Raji (cell line): ENCODE data around the gene CDH13.

Source experiments
- POLR2A ChIP-seq: IDR thresholded peaks from 2 replicates; pipeline ENCODE4 v1.6.1; 2011; ENCODE audit warnings: low read depth, low read length, control low read depth; ENCODE audit not compliant: insufficient read depth

Gene CDH13

DNA sequence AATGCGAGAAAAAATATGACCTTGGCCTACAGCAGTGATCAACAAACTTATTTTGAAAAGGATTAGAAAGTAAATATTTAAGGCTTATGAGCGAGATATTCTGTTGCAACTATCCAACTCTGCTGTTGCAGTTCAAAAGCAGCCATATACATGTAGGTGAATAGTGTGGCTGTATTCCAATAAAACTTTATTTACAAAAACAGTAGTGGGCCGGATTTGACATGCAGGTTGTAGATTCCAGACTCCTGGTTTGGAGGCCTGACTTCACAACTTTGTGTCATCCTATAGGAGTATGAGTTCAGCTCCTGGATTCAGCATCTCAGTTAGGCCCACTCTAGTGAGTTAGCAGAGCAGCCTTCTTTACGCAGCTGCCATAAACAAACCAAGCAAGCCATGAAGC is 386.3 kb downstream of the CDH13 start:
- TF ChIP-seq POLR2A = no peak

GRCh38 chr16:83019963-83020362 is 393.2 kb downstream of the CDH13 start:
- no peak for TF ChIP-seq POLR2A

DNA sequence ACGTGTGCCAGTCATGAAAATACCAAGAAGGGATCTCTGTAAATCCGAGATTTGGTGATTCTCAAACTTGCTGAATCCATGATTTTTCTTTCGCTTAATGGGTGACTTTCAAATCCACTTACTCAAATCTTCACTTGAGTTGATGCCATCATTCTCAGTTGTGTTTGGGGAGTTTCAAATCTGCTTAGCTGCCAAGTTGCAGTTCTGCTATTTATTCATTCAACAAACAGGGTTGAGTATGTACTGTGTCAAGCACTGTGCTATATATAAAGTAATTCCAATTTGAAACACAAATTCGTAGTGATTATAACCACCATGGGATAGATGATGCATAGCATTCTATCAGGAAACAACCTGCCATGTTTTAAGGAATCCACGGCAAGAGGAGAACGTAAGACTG is 394.3 kb downstream of the CDH13 start:
- TF ChIP-seq POLR2A = no peak

GRCh38 chr16:83021746-83022145 is 395.0 kb downstream of the CDH13 start:
- TF ChIP-seq POLR2A = no peak

GRCh38 chr16:83023011-83023410 is 396.2 kb downstream of the CDH13 start:
- no peak for TF ChIP-seq POLR2A

DNA sequence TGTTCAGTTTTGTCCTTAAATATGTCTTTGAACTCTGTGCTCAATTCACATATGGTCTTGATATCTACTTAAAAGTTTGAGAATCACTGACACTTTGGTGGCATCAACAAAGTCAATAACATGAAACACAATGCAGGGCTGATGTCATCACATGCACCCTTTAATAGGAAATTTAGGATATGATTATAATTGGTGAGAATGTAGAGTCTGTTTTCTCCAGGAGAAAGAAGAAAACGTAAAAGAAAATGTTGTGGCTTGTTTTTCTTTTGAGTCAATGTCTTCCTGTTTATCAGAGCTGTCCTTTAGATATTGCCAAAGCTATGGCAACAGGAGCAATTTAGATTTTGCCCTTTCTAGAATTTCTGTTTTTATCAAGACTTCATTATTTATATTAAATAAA is 396.9 kb downstream of the CDH13 start:
- no peak for TF ChIP-seq POLR2A

DNA sequence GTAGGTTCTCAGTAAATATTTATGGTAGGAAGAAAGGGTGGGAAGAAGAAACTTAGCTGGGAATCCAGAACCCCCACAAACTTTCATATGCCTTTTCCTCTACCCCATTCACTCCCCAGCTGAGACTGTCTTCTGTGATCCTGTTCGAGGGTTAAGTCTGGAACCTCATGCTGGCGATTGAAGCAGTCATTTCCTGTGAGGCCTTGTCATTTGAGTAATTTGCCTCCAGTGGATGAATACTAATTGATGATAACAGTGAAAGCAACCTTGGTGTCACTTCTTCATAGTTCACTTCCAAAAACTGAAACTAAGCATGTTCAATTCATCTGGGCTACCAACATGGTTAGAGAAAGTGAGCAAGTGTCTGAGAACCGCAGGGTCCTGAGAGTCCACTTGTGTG is 401.2 kb downstream of the CDH13 start:
- no peak for TF ChIP-seq POLR2A

GRCh38 chr16:83029467-83029866 is 402.7 kb downstream of the CDH13 start:
- TF ChIP-seq POLR2A = no peak

DNA sequence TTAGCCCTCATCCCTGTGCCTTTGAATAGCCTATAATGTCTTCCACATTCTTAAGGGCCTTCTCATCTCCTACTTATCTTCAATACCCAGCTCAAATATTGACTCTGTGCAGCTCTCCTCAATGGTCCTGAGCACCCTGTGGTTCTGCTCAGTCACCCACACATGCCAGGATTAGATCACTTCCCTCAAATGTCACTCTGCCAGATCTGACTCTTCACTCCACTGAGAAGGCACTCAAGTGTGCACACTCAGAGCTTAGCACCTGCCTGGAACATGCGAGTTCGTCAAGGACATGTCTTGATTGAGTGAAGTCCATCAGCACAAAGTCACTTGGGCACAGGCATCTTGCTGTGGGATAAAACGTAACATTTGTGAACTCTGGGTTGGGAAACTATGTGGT is 404.8 kb downstream of the CDH13 start:
- no peak for TF ChIP-seq POLR2A

DNA sequence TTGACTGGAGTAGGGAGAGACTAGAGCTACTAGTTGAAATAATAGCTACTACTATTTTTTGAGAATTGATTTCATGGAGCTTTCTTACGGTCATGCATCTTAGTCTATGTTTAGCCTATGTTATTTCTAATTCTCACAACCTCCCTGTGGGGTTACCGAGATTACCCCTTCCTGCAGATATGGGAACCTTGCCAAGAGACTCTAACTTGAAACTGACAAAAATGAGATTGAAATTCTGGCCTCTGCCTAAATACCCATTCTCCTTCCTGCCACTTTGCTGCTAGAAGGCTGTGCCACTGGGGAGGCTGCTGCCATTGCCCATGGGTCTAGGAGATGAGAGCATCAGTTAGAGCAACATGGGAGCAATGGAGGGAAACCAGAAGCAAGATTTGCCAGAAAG is 410.3 kb downstream of the CDH13 start:
- no peak for TF ChIP-seq POLR2A

- no peak for TF ChIP-seq POLR2A
These were observed 411.1 kb downstream of the CDH13 start for GRCh38 chr16:83037884-83038283.

- no peak for TF ChIP-seq POLR2A
These were observed 413.4 kb downstream of the CDH13 start for GRCh38 chr16:83040174-83040573.

- no peak for TF ChIP-seq POLR2A
These were observed 417.8 kb downstream of the CDH13 start for GRCh38 chr16:83044589-83044988.

DNA sequence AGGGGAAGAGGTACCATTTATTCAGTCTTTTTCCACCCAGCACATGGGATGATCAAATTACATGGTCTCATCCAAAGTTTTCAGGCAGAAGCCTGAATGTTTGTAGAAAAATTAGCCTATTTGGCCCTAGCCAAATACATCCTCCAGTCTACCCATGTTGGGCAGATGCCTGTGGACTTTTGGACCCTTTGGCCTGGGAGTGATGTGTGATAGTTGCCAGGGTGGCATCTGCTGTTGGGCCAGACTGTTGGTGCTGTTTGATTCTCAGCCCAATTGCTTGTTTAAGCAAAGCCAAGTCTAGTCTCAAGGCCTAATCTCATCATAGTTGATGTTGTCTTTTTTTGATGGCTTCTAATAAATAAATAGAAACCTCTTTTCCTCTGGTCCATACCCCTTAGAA is 419.0 kb downstream of the CDH13 start:
- TF ChIP-seq POLR2A = no peak

GRCh38 chr16:83046664-83047063 is 419.9 kb downstream of the CDH13 start:
- no peak for TF ChIP-seq POLR2A

- TF ChIP-seq POLR2A = no peak
These were observed 424.7 kb downstream of the CDH13 start for GRCh38 chr16:83051451-83051850.

GRCh38 chr16:83054283-83054682 is 427.5 kb downstream of the CDH13 start:
- no peak for TF ChIP-seq POLR2A

DNA sequence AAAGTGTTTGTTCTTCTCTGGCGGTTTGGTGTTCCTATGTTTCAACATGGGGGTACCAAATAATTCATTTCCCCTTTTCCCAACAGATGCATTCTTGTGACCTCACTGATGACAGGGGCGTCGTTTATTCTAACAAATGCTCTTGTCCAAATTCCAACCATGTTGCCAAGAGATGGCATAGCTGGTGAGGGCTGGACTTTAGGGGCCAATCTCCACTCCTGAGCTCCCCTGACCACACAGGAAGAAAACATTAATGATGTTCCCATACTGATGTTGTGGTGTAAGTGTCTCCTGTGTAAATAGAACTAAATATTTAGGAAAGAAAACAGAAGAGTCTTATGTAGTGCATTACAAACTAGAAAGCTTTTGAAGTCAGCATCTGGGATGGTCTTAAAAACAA is 431.6 kb downstream of the CDH13 start:
- TF ChIP-seq POLR2A = no peak

DNA sequence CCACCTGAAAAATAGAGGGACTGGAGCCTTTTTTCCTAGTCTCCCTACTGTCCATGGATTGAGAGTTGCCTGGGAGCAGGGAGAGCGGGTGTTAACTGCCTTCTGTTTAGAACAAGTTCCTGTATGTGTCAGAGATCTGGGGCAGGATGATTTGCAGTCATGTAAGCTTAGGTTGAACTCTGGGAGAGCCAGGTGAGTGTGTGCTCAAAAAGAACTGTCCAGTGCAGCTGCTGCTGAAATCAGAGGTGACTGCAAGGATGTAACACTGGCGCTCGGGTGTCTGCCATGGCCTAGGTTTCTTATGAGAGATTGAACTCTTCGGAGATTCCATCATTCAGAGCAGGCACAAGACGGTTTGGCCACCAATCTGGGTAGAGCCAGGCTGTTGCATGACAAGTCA is 432.5 kb downstream of the CDH13 start:
- TF ChIP-seq POLR2A = no peak

- no peak for TF ChIP-seq POLR2A
These were observed 439.2 kb downstream of the CDH13 start for GRCh38 chr16:83066011-83066410.
